GM18499 (cell line): Measurements from ENCODE around the gene B4GALNT4.
"Not testable (repeated sequence)": the region's sequence is repeated elsewhere in the genome, so short reads cannot be mapped to it uniquely, and the experiment has no call there.

Experiments used
- ATAC-seq: cut with Tn5 transposase; IDR thresholded peaks from one replicate; pipeline ENCODE4 v1.9.1; 2021; ENCODE audit warnings: moderate number of reproducible peaks; ENCODE audit not compliant: insufficient read depth, unreplicated experiment

B4GALNT4 gene

DNA sequence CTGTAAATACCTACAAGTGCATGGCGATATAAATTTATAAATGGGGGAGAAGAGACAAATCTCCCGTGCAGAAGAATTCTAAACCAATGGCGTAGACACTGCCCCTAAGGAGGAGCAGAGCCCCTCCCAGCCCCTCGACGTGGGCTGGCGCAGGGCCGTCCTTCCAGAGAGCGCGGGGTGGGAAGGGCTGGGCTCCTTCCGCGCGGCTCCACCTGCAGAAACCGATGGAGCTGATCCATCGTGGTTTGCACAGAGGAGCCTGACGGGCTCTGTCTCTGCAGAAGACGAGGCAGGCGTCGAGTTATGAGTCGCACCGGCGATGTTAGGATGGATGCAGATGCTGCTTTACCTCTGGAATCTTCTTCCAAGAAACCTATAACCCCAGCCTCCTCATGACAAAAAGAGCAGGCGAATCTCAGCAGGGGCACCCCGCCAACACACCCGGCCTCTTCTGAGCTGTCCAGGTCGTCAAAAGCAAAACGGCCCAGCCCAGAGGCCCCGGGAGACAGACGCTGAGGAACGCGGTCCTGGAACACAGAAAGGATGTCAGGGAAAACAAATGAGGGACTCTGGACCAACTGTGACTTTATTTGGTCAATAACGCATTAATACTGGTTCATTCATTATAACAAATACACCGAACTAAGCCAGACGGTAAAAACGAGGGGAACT lies 11.0 kb upstream of the B4GALNT4 start:
- no peak for ATAC-seq

DNA sequence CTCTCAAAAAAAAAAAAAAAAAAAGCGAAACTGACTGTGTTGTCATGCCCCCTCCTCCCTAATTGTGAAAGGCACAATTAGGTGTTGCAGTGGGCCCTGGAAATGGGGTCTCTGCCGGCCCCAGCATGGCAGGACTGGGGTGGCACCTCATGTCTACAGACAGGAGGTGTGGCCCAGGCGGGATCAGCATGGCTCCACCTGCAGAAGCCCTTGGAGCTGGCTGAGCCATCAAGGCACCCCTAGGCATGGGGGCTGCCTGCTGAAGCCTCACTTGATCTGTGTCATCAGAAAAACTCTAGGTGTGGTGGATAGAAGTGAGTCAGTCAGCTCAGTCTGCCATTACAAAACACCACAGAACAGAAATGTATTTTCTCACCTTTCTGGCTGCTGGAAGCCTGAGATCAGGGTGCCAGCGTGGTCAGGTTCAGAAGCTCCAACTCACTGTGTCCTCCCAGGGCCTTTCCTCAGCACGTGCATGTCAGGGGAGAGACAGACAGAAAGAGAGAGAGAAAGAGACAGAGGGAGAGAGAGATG lies 10.1 kb upstream of the B4GALNT4 start:
- no peak for ATAC-seq

DNA sequence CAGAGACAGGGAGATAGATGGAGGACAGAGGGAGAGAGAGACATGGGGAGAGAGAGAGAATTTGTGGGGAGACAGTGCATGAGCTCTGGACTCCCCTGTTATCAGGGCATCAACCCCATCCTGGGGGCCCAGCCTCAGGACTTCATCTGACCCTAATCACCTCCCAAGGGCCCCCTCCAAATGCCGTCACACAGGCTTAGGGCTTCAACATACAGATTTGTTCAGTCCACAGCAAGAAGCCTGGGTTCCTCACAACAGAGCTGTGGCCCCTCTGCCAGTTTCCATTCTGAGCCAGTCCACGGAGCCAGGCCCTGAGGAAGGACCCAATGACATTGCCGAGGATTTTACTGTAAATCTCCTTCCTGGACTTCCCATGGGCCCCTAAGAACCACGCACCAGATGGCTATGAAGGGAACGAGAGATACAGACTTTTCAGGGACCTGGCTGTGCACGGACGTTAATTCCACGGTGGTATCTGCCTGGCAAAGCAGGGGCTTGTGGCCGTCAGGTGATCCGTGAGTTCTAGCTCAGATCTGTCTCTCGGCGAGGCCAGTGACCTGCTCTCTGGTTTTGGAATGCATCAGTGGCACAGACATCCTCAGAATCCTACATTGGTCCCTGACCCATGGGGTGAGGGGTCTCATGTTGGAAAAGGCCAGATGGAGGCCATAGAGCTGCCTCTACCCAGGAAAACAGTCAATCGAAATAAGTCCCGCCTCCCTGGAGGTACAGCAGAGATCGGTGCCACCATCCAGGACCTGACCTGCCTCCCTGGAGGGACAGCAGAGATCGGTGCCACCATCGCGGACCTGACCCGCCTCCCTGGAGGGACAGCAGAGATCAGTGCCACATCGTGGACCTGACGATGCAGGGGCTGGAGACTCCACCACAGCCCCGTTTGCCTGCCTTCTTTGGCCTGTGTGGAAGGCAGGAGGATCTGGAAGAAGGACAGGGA lies 8.7 kb upstream of the B4GALNT4 start:
- no peak for ATAC-seq

DNA sequence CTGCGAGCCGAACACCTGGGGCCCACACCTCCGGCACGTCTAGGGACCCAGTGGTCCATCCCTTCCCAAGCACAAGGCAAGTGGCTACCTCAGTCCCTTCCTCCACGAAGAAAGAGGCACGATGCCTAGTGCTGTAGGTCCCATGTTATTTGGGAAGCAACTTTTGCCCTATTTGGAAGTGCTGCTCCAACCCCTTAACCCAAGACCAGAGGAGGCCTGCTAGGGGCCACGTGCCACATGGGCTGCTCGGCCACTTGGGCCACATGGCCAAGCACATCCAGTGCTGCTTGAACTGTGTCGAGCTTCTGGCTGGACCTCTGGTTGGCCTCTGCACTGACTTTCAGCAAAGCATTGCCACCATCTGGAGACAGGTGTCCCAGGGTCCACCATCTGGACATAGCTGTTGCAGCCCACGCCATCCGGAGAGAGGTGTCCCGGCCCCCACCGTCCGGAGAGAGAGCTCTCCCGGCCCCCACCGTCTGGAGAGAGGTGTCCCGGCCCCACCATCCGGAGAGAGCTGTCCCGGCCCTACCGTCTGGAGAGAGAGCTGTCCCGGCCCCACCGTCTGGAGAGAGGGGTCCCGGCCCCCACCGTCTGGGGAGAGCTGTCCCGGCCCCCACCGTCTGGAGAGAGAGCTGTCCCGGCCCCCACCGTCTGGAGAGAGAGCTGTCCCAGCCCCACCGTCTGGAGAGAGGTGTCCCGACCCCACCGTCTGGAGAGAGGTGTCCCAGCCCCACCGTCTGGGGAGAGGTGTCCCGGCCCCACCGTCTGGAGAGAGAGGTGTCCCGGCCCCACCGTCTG lies 6.5 kb upstream of the B4GALNT4 start:
- ATAC-seq = no peak

DNA sequence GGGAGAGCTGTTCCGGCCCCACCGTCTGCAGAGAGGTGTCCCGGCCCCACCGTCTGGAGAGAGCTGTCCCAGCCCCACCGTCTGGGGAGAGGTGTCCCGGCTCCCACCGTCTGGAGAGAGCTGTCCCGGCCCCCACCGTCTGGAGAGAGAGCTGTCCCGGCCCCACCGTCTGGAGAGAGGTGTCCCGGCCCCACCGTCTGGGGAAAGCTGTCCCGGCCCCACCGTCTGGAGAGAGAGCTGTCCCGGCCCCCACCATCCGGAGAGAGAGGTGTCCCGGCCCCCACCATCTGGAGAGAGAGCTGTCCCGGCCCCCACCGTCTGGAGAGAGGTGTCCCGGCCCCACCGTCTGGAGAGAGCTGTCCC lies 5.9 kb upstream of the B4GALNT4 start:
- ATAC-seq = not testable (repeated sequence)

DNA sequence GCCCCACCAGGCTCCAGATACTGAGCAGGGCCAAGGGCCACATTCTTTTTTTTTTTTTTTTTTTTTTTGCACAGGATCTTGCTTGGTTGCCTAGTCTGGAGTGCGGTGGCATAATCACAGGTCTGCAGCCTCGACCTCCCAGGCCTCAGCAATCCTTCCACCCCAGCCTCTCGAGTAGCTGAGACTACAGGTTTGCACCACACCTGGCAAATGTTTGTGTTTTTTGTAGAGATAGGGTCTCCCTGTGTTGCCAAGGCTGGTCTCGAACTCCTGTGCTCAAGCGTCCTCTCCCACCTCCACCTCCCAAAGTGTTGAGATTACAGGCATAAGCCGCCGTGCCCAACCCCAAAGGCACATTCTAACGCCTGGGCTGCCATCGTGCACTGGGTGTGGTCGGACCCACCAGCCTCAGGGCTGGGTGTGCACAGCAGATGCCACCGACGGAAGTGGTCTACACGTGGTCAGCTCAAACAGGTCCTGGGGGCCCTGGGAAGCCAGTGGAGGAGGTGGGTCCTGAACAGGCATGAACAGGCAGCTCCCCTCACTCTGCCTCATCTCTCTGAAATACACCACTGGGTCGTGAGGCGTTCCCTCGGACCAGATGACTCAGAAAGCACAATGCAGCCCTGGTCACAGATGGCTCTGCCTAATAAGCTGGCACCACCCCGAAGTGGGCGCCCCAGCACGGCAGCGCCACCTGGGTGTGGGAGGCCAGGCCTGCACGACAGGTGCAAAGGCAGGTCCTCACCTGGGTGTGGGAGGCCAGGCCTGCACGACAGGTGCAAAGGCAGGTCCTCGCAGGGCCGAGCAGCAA lies 5.1 kb upstream of the B4GALNT4 start:
- no peak for ATAC-seq

DNA sequence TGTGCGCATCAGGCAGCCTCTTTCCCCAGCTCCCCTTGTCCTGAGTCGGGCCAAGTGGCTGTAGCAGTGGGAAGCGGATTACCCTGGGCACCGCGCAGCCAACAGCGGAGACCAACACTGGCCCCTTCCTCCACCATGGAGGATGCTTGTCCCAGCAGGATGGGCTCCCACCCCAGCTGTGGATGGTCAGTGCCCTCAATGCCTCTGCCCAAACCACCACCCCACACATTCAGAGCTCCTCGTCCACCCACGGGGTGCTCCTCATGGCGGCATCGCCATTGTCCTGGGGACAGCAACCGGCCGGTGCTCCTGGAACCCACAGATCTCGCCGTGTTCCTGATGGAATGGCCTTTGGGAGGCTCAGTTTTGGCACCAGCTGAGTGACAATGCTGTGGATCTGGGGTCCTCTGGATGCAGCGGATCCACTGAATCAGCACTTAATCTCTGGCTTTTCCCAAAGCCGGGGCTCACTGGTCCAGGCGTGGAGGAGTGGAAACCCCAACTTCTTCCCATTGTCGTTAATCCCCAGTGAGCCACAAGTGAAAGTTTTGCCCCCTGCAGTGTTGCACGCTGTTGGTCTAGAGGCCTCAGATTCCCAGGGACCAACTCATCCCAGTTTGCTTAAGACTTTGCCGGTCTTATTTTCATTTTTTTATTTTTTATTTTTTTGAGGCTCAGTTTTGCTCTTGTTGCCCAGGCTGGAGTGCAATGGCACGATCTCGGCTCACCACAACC lies 4.1 kb upstream of the B4GALNT4 start:
- ATAC-seq = no peak

DNA sequence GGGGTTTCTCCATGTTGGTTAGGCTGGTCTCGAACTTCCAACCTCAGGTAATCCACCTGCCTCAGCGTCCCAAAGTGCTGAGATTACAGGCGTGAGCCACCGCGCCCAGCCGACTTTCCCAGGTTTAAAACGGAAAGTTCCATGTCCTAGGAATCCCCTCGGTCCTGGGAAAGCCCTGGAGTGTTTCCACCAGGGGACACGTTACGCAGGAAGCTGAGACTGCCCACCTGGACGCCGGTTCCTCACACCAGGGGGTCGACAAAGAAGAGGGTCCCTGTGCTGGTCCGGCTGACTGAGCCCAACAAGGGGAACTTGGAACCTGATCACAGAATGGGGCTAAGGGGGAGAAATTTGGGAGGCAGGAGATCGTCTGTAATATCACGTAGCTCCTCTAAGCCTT lies 3.5 kb upstream of the B4GALNT4 start:
- ATAC-seq = no peak

DNA sequence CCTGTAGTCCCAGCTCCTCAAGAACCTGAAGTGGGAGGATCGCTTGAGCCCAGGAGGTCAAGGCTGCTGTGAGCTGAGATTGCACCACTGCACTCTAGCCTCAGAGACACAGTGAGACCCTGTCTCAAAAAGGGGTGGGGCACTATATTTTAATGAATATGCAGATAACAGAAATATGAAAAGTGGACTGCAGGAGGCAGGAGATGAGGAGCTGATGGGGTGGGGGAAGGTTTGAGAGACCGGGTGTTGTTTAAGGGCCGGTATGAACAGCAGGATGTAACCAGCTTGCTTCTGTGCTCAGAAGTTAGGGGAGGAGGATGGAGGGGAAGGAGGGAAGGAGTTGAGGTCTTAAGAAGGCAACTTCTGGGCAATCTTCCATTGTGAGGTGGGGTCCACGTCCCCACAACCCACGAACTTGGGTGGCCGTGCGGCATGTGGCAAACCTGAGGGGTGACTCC lies 1.3 kb upstream of the B4GALNT4 start:
- no peak for ATAC-seq

DNA sequence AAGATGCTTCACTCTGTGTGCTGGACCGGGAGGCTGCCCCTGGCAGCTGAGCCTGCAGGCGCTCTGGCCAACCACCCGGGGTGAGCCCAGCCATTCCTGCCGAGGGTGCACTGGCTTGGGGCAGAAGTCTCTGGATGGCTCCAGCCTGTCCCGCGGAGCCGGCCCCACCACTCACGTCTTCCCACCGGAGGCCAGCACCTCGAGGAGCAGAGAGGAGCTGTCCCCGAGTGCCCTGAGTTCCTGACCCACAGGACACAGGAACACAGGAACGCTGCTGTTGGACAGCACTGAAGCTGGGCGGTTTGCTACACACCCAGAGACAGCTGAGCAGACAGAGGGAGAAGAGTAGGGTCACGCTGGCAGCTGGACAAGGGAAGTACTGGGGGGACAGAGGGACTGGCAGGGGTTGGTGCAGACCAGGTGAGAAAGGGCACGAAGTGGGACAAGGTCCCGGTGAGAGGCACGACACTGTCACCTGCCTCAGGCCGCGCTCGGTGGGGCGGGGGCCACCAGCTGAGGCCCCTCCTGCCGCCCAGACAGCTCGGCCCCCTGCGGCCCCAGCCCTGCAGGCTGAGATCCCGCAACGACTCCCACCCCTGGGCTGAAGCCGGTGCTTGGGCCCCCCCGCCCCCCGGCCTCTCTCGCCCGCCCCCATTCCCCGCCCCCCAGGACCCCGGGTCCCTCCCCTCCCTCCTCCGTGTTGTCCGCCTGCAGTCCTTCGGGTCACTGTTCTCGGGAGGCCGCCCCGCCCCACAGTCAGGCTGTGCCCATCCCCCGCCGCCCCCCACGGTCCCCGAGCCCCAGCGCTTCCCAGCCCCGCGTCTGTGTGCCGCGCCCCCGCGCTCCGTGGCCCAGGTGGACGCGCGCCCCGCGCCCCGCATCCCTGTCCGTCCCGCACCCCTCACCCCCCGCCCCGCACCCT lies 624 bp upstream of the B4GALNT4 start:
- ATAC-seq = no peak

DNA sequence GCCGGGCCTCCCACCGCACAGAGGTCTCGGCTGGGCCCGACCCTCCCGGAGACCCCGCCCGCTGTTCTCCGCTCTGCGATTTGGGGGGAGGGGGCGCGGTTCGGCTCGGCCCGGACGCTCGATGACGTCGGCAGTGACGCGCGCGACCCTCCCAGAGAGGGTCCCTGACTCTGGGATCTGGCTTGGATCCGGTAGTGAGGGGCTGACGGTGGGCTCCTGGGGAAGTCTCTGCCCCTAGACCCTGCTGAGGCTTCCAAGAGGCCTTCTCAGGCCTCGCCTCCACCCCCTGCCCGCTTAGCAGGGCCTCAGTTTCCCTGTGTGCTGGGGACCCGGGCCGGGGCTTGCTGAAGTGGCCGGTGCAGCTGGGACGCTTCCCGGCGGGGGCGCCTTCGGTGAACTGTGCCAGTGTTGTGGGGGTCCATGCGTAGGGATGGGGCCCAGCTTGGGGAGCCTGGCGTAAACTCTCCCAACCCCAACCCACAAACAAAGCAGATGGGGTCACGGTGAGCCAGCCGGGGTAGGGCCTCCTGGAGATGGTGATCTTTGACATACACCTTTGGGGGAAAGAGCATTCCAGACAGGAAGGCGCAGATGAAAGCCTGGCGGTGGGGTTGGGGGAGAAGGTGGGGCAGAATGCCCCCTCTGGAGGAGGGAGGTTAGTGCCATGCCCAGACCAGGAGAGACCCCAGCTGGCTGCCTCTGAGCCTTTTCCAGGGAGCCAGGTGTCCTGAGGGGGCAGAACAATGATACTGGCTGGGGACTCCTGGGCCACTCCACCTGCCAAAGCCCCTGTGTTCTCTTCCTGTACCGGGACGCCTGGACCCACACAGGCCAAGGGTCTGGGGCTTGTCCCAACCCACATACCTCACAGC lies 1.0 kb downstream of the B4GALNT4 start:
- no peak for ATAC-seq

DNA sequence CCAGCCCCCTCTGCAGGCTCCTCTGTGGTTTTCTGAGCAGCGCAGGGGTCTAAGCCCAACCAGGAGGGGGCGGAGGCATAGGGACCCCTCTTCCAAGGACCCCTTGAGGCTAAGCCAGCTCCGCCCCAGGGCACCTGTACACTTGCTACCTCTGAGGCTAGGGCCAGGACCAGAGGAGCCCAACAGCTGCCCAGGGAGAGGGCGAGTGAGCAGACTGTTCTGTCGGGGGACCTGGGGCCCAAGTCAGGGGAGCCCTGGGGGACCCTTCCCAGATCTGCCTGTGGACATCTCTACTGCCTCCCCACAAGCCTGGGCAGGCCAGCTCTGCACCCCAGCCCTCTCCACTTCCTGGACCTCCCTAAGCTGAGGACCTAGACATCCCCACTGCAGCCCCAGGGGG lies 1.8 kb downstream of the B4GALNT4 start:
- no peak for ATAC-seq

DNA sequence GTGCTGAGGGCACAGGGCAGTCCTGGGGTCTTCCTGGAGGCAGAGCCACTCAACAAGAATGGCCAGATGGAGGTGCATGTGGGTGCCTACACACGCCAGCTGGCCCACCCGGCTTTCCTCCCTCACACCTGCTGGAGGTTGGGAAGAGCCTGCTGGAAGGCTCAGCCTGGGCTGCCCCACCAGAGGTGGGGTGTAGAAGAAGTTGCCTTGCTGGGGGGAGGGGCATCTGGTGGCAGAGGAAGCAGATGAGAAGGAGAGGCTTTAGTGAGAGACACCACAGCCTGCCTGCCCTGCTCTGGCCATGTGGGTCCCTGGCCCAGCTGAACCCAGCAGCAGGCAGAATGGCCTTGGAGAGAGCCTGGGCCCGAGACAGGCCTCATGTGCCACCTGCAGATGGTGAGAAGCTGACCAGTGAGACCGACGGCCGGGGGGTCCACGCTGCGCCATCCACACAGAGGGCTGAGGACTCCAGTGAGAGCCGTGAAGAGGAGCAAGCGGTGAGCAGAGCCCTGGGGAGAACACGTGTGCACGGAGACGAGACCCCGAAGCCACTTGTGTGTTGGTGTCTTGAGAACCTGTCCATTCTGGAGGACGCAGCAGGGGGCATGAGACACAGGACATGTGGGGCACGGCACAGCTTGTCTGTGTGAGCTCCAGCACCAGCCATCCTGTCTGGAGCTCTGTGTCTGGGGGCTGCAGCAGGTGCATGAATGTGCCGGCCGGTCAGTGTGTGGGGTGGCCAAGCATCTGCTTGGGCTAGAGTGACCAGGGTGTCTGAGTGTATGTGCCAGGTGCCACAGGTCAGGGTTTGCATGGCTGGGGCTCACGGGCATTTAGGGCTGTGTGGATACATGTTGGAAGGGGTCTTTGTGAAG lies 2.7 kb downstream of the B4GALNT4 start:
- ATAC-seq = no peak

DNA sequence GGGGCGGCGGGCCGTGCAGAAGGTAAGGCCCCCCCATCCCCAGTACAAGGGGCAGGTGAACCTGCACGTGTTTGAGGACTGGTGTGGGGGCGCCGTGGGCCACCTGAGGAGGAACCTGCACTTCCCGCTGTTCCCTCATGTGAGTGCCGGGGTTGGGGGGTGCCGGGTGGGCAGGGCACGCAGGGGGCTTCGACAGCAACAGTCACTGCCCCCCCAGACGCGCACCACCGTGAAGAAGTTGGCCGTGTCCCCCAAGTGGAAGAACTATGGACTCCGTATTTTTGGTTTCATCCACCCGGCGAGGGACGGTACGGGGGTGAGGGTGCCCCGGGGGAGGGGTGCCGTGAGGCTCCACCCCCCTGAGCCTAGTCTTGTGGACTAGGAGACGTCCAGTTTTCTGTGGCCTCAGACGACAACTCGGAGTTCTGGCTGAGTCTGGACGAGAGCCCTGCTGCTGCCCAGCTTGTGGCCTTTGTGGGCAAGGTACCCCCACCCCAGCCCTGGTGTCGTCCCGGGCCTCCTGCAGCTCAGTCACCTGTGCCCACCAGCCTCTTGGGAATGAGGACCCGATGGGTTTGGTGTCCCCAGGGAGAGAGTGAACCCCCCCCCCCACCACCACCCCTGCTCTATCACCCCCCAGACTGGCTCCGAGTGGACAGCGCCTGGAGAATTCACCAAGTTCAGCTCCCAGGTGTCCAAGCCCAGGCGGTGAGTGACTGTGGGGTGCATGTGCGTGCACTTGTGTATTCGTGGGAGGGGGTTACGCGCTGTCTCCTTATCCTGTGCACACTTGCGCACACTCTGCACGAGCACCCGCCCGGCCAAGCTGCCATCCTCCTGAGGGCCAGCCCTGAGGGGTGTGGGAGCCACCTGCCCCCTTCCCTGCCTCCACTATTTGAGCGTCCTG lies 3.8 kb downstream of the B4GALNT4 start:
- no peak for ATAC-seq
